AG08396 (cell line): ENCODE results near the gene ANOS1.
A peak's percentile ranks its signal among the peaks of the same experiment; 100 is the strongest.
"Not testable (repeated sequence)": the region's sequence is repeated elsewhere in the genome, so short reads cannot be mapped to it uniquely, and the experiment has no call there.

Experiments used
- DNase-seq: peaks from one replicate; pipeline ENCODE4 v3.0.0; 2012; ENCODE audit warnings: low spot score, mixed read lengths

The ANOS1 gene, protein sequence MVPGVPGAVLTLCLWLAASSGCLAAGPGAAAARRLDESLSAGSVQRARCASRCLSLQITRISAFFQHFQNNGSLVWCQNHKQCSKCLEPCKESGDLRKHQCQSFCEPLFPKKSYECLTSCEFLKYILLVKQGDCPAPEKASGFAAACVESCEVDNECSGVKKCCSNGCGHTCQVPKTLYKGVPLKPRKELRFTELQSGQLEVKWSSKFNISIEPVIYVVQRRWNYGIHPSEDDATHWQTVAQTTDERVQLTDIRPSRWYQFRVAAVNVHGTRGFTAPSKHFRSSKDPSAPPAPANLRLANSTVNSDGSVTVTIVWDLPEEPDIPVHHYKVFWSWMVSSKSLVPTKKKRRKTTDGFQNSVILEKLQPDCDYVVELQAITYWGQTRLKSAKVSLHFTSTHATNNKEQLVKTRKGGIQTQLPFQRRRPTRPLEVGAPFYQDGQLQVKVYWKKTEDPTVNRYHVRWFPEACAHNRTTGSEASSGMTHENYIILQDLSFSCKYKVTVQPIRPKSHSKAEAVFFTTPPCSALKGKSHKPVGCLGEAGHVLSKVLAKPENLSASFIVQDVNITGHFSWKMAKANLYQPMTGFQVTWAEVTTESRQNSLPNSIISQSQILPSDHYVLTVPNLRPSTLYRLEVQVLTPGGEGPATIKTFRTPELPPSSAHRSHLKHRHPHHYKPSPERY

GRCh38 chrX:8731559-8732395 is at the start of gene ANOS1:
Gene ANOS1, minus strand, starts transcription at chrX:8732137. Its CDS starts 101 bp downstream, at chrX:8732036.
- DNase-seq, result peak; percentile 30

GRCh38 chrX:8773117-8773516 is 41.2 kb upstream of the ANOS1 start:
- no peak for DNase-seq

- DNase-seq, result no peak
Measured at GRCh38 chrX:8760021-8760420, 28.1 kb upstream of the ANOS1 start.

DNA sequence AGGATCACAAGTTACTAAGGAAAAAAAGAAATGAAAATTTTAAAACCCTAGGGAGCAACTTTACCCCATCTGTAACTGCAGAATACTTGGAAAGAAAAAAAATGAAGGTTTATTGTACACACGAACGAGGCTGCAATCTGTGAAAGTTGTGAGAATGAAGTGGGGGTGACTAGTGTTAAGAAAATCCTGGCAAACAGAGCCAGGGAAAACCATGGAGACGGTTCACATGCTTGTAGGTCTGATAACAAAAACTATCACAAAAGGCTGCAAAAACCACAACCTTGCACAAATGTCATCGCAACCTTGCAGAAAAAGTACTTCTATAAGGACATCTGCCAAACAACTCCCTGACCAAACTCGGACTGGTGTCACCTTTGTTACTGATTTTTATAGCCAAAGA is 26.8 kb upstream of the ANOS1 start:
- not testable (repeated sequence) for DNase-seq

DNA sequence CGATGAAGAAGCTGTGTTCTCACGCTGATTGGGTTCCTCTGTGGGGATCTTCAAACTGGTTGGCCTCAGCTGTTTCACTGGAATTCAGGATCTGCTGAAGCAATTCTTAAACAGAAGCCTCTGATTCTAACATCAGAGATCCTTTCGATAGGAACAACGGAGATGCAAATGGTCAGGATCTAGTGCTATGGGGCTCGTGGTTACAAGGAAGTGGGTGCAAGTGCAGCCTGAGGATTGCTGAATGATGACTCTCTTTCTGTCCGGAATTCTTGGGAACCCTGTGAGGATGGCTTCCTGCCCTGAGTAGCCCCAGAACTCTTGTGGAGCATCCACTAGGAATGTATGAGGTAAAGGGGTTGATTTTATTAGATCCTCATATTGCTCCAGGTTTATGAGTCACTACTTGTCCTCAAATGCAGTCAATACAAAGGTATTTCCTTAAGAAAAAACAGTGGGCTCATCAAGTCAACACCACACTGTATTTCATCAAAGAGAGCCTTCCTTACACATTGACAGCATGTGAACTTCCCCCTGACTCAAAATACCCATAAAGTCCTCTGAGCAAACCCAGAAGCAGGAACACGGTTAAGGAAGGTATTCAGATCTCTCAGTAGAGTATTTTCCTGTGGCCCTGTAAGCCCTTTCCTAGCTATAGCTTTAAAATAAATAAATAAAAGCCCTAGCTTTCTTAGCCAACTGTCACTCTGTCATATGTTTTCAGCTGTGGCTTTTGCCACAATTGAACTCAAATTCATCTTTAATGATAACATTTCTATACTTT is 25.9 kb upstream of the ANOS1 start:
- not testable (repeated sequence) for DNase-seq

DNA sequence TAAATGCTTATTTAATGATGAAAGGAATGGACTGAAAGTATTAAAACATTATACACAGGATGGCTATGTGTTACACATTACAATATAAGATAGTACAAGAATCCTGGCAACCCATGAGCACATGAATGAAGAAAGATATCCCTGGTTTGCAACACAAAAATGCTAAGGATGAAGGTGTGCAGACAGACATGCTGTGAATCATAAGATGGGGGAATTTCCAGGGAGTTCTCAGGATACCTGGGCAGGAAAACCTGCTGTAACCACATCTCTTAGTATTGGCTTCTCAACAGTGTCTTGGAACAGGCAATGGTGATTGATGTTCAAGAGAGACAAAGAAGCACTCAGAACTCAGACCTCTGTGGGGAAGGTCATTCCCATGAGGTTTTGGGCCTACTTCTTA is 23.9 kb upstream of the ANOS1 start:
- no peak for DNase-seq

- no peak for DNase-seq
Measured at GRCh38 chrX:8755116-8755515, 23.2 kb upstream of the ANOS1 start.

- DNase-seq, result no peak
Measured at GRCh38 chrX:8749697-8750096, 17.8 kb upstream of the ANOS1 start.

- peak; percentile 44 for DNase-seq
Measured at GRCh38 chrX:8748855-8749254, 16.9 kb upstream of the ANOS1 start.

- DNase-seq, result peak; percentile 52
Measured at GRCh38 chrX:8743126-8743732, 11.3 kb upstream of the ANOS1 start.

DNA sequence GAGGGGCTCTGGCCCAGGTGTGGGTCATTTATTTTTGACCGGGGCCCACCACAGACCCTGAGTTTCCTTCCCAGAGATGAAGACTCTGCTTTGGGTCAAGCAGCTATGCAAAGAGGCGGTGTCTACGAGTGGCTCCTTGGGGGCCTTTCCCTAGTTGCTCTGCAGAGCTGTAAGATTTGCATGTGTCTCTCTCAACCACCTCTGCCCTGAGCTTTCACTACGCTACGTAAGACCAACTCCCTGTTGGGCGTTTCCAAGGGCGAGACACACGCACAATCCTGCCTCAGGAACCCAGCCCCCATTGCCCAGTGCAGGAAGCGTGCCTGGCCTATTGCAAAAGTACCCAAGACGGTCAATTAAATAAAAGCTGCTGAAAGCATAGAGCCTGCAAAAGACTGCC is 10.0 kb upstream of the ANOS1 start:
- no peak for DNase-seq

DNA sequence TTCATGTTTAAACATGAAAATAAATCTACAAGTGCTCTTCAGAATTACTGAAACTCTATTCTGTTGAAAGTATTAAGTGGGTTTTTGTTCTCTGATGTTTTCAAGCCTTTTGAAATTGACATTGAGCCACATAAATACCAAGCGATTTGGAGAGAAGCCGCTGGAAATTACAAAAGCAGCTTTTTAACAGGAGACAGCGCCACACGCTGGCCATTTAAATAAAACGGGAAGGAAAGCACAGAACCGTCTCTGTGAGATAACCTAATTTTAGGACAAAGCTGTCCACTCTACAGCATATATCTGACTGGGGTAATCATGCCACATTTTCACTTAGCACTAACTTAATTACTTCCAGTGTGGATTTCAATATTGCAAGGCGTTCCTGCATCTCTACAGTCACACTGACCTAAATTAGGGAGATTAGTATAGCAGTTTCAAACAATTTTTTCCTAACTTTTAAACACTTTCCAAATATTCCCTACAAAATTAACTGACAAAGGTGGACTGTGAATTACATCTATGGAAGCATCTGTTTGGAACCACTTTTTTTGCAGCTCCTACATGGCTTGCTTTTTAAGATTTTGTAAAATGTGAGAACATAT is 6.8 kb upstream of the ANOS1 start:
- DNase-seq, result peak; percentile 12

DNA sequence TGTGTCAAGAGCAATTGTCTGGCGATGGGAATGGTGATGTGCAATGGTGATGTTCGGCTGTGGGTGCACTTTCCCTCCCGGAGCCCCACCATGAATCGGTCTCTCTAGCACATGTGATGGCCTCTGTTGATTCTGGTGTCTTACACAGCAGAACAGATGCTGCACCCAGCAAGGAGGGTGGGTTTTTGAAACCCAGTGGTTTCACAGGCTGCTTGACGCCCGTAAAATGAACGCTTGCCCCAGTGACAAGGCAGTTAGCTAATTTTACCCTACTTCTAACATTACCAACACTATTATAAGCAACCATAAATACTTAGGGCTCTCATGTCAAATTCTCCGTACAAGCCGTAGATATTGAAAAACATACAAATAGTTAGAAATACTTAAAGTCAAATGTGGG is 5.9 kb upstream of the ANOS1 start:
- no peak for DNase-seq

GRCh38 chrX:8730812-8731558 is 952 bp downstream of the ANOS1 start:
- no peak for DNase-seq

- no peak for DNase-seq
Measured at GRCh38 chrX:8729811-8730210, 2.1 kb downstream of the ANOS1 start.

GRCh38 chrX:8728932-8729535 is 2.9 kb downstream of the ANOS1 start:
- DNase-seq, result no peak

DNA sequence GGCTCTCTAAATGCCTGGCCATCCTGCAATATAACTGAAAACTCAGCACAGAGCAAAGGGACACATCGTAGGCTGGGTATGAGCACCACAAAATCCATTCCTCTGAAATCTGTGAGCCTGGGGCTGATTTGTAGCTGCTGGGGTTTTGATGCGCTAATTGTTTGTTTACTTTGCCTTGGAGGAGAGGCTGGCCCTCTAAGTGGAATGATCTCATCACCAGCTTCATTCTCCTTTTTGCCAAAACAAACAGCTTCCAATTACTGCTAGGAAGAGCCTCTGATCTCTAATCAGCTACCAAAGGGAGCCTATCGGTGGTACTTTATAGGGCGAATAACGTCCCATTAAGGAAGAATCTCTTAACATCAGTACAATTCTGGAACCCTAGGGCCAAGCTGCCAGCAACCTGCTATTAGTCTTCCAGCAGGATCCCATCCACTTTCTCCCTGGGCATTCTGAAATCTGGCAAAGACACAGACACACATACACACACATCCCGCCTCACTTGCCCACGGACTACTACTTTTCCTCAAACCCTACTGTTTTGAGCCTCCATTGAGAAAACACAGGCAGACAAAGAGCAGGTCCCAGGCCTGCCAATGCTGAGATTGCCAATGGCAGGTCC is 5.8 kb downstream of the ANOS1 start:
- peak; percentile 17 for DNase-seq

GRCh38 chrX:8724300-8724699 is 7.6 kb downstream of the ANOS1 start:
- DNase-seq, result no peak

- DNase-seq, result no peak
Measured at GRCh38 chrX:8721536-8721935, 10.4 kb downstream of the ANOS1 start.
